Gastrocnemius medialis (tissue), 4 donors: ENCODE results near the gene COL6A3.

Experiments
- POLR2A ChIP-seq, 2 donors: fragments of 450-650 bp; IDR thresholded peaks; one replicate each; pipeline ENCODE4 v1.6.1; 2017; ENCODE audit warnings: antibody characterized with exemption in 2 of 2, mild to moderate bottlenecking in 2 of 2, moderate library complexity in 2 of 2
- TF ChIP-seq, protein P1 (sequence below), 5 experiments: fragments of 450-650 bp in 3 of 5; fragments of 200-600 bp in 2 of 5; sonication (generic) in 2 of 5; IDR thresholded peaks in 4 of 5; conservative IDR thresholded peaks in 1 of 5; 1 replicate in 4 of 5; 2 replicates in 1 of 5; pipeline ENCODE4 v1.5.1; 2016 to 2019; ENCODE audit warnings: antibody characterized with exemption in 5 of 5, mild to moderate bottlenecking in 3 of 5, moderate library complexity in 3 of 5

DNA sequence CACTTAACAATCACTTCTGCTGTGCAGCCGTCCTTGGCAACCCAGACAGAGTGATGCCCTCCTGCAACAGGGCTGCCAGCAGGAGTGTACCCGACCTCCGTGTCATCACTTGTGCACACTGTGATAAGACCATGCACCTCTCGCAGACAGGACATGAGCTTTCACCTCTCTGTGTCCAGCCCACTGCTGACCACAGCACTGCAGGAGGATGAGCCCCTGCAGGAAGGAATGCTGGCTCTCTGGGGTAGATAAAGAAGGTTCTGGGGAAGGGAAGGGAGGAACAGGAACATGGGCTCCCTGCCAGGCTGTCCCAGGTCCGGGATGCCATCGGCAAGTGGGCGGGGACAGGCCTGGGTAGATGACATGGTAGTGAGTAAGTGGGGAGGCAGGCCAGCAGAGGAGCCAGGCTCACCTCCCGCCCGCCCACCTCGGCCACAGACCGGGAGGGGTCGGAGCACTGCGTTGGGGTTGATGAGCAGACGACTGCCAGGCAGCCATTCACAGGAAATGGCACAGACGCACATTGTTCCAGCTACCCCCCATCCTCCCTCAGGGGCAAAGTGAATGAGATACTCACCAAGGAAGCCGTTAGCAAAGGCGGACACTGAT, 18.6 kb upstream of the COL6A3 start:
- TF ChIP-seq, protein P1, sequence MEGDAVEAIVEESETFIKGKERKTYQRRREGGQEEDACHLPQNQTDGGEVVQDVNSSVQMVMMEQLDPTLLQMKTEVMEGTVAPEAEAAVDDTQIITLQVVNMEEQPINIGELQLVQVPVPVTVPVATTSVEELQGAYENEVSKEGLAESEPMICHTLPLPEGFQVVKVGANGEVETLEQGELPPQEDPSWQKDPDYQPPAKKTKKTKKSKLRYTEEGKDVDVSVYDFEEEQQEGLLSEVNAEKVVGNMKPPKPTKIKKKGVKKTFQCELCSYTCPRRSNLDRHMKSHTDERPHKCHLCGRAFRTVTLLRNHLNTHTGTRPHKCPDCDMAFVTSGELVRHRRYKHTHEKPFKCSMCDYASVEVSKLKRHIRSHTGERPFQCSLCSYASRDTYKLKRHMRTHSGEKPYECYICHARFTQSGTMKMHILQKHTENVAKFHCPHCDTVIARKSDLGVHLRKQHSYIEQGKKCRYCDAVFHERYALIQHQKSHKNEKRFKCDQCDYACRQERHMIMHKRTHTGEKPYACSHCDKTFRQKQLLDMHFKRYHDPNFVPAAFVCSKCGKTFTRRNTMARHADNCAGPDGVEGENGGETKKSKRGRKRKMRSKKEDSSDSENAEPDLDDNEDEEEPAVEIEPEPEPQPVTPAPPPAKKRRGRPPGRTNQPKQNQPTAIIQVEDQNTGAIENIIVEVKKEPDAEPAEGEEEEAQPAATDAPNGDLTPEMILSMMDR (IDR thresholded peaks at IDR 0.05 in 4 of 5, conservative IDR thresholded peaks at IDR 0.05 in 1 of 5), result no peak
- no peak for TF ChIP-seq POLR2A (IDR thresholded peaks at IDR 0.05)
